ENCODE results near the gene ESR1. TPM values are rescaled to one million over a fixed set of nuclear protein-coding genes. Genes with fewer than 3 reads are reported as not detected.

ESR1 gene
- total and polyA plus RNA-seq, 9 donors = 6.6 to 44.5 (median 18.5) TPM

DNA sequence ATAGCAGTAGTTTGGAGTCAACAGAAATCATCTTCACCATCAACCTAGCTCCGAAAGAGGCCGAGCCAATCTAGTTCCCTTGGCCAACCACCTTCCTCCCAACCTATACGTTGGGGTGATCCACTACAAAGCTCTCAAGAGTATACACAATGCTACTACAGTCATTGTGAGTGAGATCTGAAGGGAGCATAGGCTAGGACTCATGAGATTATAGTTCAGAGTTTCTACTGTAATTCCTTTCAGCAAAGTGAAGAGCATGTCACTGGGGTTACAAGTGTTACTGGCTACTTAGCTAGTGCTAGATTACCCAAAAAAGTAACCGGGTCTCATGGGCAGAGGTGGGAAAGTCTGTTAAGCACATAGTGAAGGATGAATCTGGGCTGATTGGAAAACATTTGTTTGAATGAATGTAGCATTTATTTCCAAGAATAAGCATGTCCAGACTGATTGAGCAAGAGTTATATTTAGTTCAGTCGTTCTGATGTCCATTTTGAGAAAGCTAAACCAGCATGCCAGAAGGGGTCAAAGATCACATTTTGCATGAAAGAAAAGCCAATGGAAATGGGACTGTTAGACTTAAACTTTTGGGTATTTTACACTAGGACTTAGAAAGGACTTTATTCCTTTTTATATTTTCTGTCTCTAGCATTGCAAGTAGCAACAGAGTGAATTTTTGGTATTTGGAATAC lies 10.5 kb upstream of the ESR1 start:
- WGBS, 3 donors = 70 to 75% (median 74%) methylated on average over 5 of the region's 5 CpGs
- Histone ChIP-seq H3K9me3 (no peaks in the 10 kb centered on the region), H3K27ac (no peak overlapping the region), H3K36me3 (no peaks in the 10 kb centered on the region), H3K4me3 (no peak overlapping the region), H3K27me3 (no peaks in the 10 kb centered on the region), H3K4me1 (ENCODE audit: insufficient read depth) (peaks cover 5% of the 10 kb centered on the region)
- TF ChIP-seq POLR2A (IDR thresholded peaks at IDR 0.05) (no peak), EP300 (IDR thresholded peaks at IDR 0.05) (peak; percentile 5)
- intact Hi-C loops (cut with DNase I) = no loop called here
- DNase-seq = peak in 1 of 5 donors; percentile 31

DNA sequence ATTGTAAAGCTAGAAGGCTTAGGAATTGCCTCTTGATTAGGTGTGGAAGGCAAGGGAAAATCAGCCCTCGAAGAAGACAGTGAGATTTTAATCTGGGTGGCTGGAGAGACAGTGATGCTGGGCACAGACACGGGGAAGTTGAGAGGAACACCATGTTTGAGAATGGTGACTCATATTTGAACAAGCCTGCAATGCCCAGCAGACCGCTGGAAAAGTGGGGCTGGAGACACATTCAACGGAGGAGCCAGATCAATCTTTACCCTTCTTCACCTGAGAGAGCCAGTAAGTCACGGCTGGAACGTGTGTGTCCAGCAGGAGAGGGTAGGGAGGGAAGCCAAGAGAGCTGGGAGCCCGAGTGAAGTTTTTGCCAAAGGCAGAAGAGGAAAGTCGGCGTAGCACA lies 3.7 kb upstream of the ESR1 start:
- no peak for DNase-seq
- Histone ChIP-seq H3K4me3 (no peak overlapping the region), H3K4me1 (ENCODE audit: insufficient read depth) (peaks cover 11% of the 10 kb centered on the region), H3K36me3 (no peaks in the 10 kb centered on the region), H3K9me3 (no peaks in the 10 kb centered on the region), H3K27me3 (no peaks in the 10 kb centered on the region), H3K27ac (no peak overlapping the region)
- no peak for TF ChIP-seq POLR2A (IDR thresholded peaks at IDR 0.05)
- no peak for TF ChIP-seq EP300 (IDR thresholded peaks at IDR 0.05)
- WGBS, 3 donors = 83 to 96% (median 87%) methylated on average over 9 of the region's 9 CpGs
- intact Hi-C loops (cut with DNase I) = no loop called here

DNA sequence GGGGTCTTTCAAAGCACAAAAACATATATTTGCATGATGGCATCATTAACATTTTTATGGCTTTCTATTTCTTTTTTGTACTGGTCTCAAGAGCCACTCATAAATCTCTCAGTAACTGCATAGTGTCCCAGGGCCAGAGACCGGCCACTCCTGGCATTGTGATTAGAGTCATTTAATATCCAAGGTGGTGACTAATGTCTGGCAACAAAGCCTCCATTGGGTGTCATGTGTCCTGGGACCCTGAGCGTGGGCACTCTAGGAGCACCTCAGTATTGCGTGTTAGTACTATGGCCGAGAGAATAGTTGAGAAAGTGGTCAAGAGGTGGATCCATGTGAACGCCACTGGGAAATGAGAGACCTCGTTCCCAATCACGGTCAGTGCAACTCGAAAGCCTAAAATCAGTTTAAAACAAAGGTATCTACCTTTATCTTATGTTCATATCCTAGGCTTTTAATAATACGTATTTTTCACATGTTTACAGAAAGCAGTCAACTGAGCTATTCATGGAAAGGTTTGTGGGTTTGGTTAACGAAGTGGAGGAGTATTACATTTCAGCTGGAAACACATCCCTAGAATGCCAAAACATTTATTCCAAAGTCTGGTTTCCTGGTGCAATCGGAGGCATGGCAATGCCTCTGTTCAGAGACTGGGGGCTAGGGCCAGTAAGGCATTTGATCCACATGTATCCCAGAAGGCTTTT lies 2.7 kb upstream of the ESR1 start:
- H3K4me3 ChIP-seq = peak overlapping the region; percentile 61
- H3K27ac ChIP-seq = peak overlapping the region; percentile 46 to 62
- 50 to 58% (median 52%) methylated on average over 11 of the region's 11 CpGs for WGBS, 3 donors

DNA sequence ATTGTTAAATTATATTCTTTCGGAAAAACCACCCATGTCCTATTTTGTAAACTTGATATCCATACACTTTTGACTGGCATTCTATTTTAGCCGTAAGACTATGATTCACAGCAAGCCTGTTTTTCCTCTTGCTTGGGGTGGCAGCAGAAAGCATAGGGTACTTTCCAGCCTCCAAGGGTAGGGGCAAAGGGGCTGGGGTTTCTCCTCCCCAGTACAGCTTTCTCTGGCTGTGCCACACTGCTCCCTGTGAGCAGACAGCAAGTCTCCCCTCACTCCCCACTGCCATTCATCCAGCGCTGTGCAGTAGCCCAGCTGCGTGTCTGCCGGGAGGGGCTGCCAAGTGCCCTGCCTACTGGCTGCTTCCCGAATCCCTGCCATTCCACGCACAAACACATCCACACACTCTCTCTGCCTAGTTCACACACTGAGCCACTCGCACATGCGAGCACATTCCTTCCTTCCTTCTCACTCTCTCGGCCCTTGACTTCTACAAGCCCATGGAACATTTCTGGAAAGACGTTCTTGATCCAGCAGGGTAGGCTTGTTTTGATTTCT lies 2.1 kb upstream of the ESR1 start:
- Histone ChIP-seq H3K27ac (peak overlapping the region; percentile 46 to 62), H3K4me3 (peak overlapping the region; percentile 61), H3K4me1 (ENCODE audit: insufficient read depth) (peaks cover 9% of the 10 kb centered on the region), H3K36me3 (no peaks in the 10 kb centered on the region), H3K27me3 (no peaks in the 10 kb centered on the region), H3K9me3 (no peaks in the 10 kb centered on the region)
- intact Hi-C loops (cut with DNase I) = no loop called here
- WGBS, 3 donors = 5 to 13% (median 8%) methylated on average over 11 of the region's 11 CpGs
- peak; percentile 30 to 54 (median 49) for DNase-seq
- TF ChIP-seq EP300 (IDR thresholded peaks at IDR 0.05) (no peak), POLR2A (IDR thresholded peaks at IDR 0.05) (peak; percentile 38)

More for the DNA sequence above, 2.7 kb upstream of the ESR1 start:
- Histone ChIP-seq H3K9me3 (no peaks in the 10 kb centered on the region), H3K27me3 (no peaks in the 10 kb centered on the region), H3K4me1 (ENCODE audit: insufficient read depth) (peaks cover 11% of the 10 kb centered on the region), H3K36me3 (no peaks in the 10 kb centered on the region)
- intact Hi-C loops (cut with DNase I) = no loop called here
- no peak for TF ChIP-seq EP300 (IDR thresholded peaks at IDR 0.05)
- TF ChIP-seq, protein P1, sequence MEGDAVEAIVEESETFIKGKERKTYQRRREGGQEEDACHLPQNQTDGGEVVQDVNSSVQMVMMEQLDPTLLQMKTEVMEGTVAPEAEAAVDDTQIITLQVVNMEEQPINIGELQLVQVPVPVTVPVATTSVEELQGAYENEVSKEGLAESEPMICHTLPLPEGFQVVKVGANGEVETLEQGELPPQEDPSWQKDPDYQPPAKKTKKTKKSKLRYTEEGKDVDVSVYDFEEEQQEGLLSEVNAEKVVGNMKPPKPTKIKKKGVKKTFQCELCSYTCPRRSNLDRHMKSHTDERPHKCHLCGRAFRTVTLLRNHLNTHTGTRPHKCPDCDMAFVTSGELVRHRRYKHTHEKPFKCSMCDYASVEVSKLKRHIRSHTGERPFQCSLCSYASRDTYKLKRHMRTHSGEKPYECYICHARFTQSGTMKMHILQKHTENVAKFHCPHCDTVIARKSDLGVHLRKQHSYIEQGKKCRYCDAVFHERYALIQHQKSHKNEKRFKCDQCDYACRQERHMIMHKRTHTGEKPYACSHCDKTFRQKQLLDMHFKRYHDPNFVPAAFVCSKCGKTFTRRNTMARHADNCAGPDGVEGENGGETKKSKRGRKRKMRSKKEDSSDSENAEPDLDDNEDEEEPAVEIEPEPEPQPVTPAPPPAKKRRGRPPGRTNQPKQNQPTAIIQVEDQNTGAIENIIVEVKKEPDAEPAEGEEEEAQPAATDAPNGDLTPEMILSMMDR (IDR thresholded peaks at IDR 0.05) = no peak
- TF ChIP-seq POLR2A (IDR thresholded peaks at IDR 0.05) = no peak
- no peak for DNase-seq

DNA sequence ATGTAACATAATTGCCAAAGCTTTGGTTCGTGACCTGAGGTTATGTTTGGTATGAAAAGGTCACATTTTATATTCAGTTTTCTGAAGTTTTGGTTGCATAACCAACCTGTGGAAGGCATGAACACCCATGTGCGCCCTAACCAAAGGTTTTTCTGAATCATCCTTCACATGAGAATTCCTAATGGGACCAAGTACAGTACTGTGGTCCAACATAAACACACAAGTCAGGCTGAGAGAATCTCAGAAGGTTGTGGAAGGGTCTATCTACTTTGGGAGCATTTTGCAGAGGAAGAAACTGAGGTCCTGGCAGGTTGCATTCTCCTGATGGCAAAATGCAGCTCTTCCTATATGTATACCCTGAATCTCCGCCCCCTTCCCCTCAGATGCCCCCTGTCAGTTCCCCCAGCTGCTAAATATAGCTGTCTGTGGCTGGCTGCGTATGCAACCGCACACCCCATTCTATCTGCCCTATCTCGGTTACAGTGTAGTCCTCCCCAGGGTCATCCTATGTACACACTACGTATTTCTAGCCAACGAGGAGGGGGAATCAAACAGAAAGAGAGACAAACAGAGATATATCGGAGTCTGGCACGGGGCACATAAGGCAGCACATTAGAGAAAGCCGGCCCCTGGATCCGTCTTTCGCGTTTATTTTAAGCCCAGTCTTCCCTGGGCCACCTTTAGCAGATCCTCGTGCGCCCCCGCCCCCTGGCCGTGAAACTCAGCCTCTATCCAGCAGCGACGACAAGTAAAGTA lies 547 bp upstream of the ESR1 start:
- peak in 1 of 5 donors; percentile 51 for DNase-seq
- Histone ChIP-seq H3K27me3 (no peaks in the 10 kb centered on the region), H3K27ac (peak overlapping the region; percentile 5 to 28), H3K4me3 (peak overlapping the region; percentile 61), H3K9me3 (no peaks in the 10 kb centered on the region), H3K4me1 (ENCODE audit: insufficient read depth) (peaks cover 6% of the 10 kb centered on the region), H3K36me3 (no peaks in the 10 kb centered on the region)
- intact Hi-C loops (cut with DNase I) = no loop called here
- 15 to 18% (median 16%) methylated on average over 20 of the region's 20 CpGs for WGBS, 3 donors
- TF ChIP-seq EP300 (IDR thresholded peaks at IDR 0.05) (no peak), POLR2A (IDR thresholded peaks at IDR 0.05) (no peak)
- TF ChIP-seq, protein P1 (IDR thresholded peaks at IDR 0.05) = no peak
